Activated T-helper 2 cell treated with anti-CD3 and anti-CD28 coated beads, Interferon-gamma antibody, Interleukin-2, Interleukin-4, amounts not matched to agents 10 μg/mL and 5 μg/mL and 100 μg/mL, durations not matched to agents 14 hours and 24 hours and 36 hours (primary cell): ENCODE results near the gene MSLN. TPM values are rescaled to one million over a fixed set of nuclear protein-coding genes. Genes with fewer than 3 reads are reported as not detected.

Experiments
- DNase-seq: peaks from one replicate; pipeline ENCODE4 v3.0.0; 2021; ENCODE audit warnings: low spot score
- H3K27ac Mint-ChIP-seq: one replicate; pipeline ENCODE4 v1.8.0; 2021; ENCODE audit warnings: mixed read lengths
- H3K27me3 Mint-ChIP-seq: one replicate; pipeline ENCODE4 v1.8.0; 2021; ENCODE audit warnings: low read depth, mixed read lengths
- H3K36me3 Mint-ChIP-seq: one replicate; pipeline ENCODE4 v1.8.0; 2021; ENCODE audit warnings: low read depth, mixed read lengths
- H3K4me1 Mint-ChIP-seq: one replicate; pipeline ENCODE4 v1.8.0; 2021; ENCODE audit warnings: low read depth, mixed read lengths
- H3K4me3 Mint-ChIP-seq: one replicate; pipeline ENCODE4 v1.8.0; 2021; ENCODE audit warnings: low read depth, mild to moderate bottlenecking, moderate library complexity, mixed read lengths
- H3K9me3 Mint-ChIP-seq: one replicate; pipeline ENCODE4 v1.8.0; 2021; ENCODE audit warnings: mixed read lengths
- intact Hi-C: fragments of 100-400 bp; cut with micrococcal nuclease; formaldehyde crosslinking; loops from one replicate; pipeline ENCODE4 v1.15.1; 2023
- total RNA-seq: library from RNA; stranded (reverse); gene quantifications from 2 replicates; pipeline ENCODE4 v1.2.3, GENCODE V29; 2022

The MSLN gene
- total RNA-seq, 1 donor from 2014 or later, result not detected

DNA sequence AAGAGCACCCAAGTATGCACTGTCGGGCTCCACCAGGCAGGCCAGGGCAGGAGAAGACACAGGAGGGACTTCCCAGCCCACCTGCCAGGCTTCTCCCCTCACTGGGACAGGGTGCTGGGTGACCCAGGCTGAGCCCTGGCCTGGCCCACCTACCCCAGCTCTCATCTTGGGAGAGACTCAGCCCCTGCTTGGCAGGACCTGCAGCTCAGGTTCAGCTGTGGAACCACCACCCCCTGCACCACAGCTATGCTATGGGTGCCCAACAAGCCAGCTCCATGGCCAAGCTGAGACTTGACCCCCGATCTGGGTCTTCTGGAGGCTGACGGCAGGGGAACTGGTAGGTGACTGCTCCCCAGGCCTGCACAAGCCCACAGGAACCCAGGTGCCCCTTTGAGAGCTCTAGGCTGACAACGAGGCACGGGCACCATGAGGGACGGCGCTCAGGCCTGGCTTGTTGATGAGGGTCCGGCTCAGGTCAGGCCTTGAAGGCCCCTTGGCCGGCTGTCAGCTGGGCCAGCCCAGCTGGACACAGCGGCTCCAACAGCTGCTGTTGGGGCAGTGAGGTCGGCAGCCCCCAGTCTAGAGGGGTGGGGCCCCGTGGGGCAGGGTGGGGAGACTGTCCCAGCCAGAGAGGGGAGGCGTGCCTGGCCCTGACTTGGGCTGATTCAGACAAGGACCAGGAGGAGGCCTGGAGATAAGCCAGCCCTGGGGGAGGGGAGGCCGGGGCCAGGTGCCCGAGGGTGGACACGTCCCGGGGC lies 23.0 kb downstream of the MSLN start:
- Mint-ChIP-seq H3K36me3 (peaks cover 12% of the 10 kb centered on the region), H3K4me1 (peaks cover 2% of the 10 kb centered on the region), H3K9me3 (no peaks in the 10 kb centered on the region), H3K27me3 (no peaks in the 10 kb centered on the region), H3K4me3 (no peak overlapping the region), H3K27ac (no peak overlapping the region)
- DNase-seq, result no peak
- intact Hi-C loops, result no loop called here

DNA sequence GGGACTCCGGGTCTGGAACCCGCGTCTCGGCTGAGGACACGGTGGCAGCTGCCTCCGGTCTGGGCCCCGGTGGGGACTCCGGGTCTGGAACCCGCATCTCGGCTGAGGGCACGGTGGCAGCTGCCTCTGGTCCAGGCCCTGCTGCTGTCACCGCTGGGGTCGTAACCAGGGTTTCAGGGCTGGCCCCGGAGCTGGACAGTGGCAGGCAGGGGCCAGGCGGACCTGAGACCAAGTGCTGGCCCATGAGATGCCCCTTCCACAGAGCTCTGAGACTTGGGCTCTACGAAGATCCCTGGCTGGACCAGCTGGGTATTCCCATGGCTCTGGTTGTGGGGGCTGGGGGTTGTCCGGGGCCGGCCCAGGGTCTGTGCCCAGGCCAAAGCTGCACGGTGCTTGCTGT lies 23.9 kb downstream of the MSLN start:
- Mint-ChIP-seq H3K36me3 (peaks cover 12% of the 10 kb centered on the region), H3K27me3 (no peaks in the 10 kb centered on the region), H3K27ac (no peak overlapping the region), H3K4me3 (no peak overlapping the region), H3K9me3 (no peaks in the 10 kb centered on the region), H3K4me1 (peaks cover 2% of the 10 kb centered on the region)
- intact Hi-C loops, result no loop called here
- DNase-seq, result no peak

GRCh38 chr16:785563-786535 lies 25.3 kb downstream of the MSLN start:
- intact Hi-C loops, result loop anchor here (1.0 to 5.0 kb wide), 2 partner anchors 44 to 75 kb away; partner anchors contain the start of gene CIAO3

GRCh38 chr16:787321-787966 lies 26.9 kb downstream of the MSLN start:
- H3K27me3 Mint-ChIP-seq, result no peaks in the 10 kb centered on the region
- no peaks in the 10 kb centered on the region for H3K9me3 Mint-ChIP-seq
- peak overlapping the region; percentile 68 for H3K27ac Mint-ChIP-seq
- H3K36me3 Mint-ChIP-seq, result peaks cover 23% of the 10 kb centered on the region
- no peak for DNase-seq
- peak overlapping the region; percentile 86 for H3K4me3 Mint-ChIP-seq
- peaks cover 5% of the 10 kb centered on the region for H3K4me1 Mint-ChIP-seq
- intact Hi-C loops, result loop anchor here (5.0 kb wide), 1 partner anchor 45 kb away; the partner anchor contains the start of gene CIAO3

More at GRCh38 chr16:785563-786535, 25.3 kb downstream of the MSLN start:
- H3K36me3 Mint-ChIP-seq, result peaks cover 12% of the 10 kb centered on the region
- peak overlapping the region; percentile 72 for H3K4me3 Mint-ChIP-seq
- no peaks in the 10 kb centered on the region for H3K27me3 Mint-ChIP-seq
- H3K27ac Mint-ChIP-seq, result no peak overlapping the region
- no peaks in the 10 kb centered on the region for H3K9me3 Mint-ChIP-seq
- DNase-seq, result peak; percentile 65
- peaks cover 5% of the 10 kb centered on the region for H3K4me1 Mint-ChIP-seq

DNA sequence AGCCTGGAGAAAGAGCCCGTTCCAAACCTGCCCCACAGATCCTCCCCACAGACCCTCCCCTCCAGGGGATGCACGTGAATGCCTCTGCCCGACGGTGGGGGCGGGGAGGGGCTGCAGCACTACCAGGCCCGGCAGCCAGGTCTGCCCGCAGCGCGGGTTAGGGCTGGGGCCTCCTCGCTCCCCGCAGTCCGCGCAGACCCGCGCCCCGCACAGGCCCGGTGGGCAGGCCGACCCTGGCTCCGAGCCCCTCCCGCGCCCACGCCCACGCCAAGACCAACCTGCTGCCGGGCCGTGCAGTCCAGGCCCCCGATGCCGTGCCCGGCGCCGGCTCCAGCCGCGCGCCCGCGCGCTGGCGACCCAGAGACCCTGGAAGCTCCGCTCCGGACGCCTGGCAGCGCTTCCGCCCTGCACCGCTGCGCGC lies 27.5 kb downstream of the MSLN start, which contains the start of gene RPUSD1:
Gene RPUSD1 (minus strand): TSS at position 404 of the 421 bp plus-strand sequence. CDS start 644 bp downstream, outside the sequence.
- Mint-ChIP-seq H3K36me3 (peaks cover 23% of the 10 kb centered on the region), H3K27ac (peak within 1 kb of the TSS; percentile 68), H3K4me1 (peaks cover 5% of the 10 kb centered on the region), H3K27me3 (no peaks in the 10 kb centered on the region), H3K9me3 (no peaks in the 10 kb centered on the region), H3K4me3 (peak within 1 kb of the TSS; percentile 86)
- intact Hi-C loops, result loop anchor here (5.0 kb wide), 1 partner anchor 46 kb away; the partner anchor contains the start of gene CIAO3
- DNase-seq, result no peak

GRCh38 chr16:788399-789126 lies 28.0 kb downstream of the MSLN start, which contains the start of gene CHTF18:
Gene CHTF18 (plus strand): TSS chr16:788620. CDS start chr16:788685, 65 bp downstream.
- H3K4me1 Mint-ChIP-seq, result peaks cover 5% of the 10 kb centered on the region
- intact Hi-C loops, result loop anchor here (5.0 kb wide), 1 partner anchor 46 kb away; the partner anchor contains the start of gene CIAO3
- no peaks in the 10 kb centered on the region for H3K27me3 Mint-ChIP-seq
- H3K4me3 Mint-ChIP-seq, result peak within 1 kb of the TSS; percentile 86
- H3K36me3 Mint-ChIP-seq, result peaks cover 23% of the 10 kb centered on the region
- H3K27ac Mint-ChIP-seq, result peak within 1 kb of the TSS; percentile 68
- peak; percentile 92 for DNase-seq
- no peaks in the 10 kb centered on the region for H3K9me3 Mint-ChIP-seq

- peak overlapping the region; percentile 56 for H3K4me3 Mint-ChIP-seq
- H3K36me3 Mint-ChIP-seq, result peaks cover 23% of the 10 kb centered on the region
- no peak overlapping the region for H3K27ac Mint-ChIP-seq
- intact Hi-C loops, result loop anchor here (5.0 kb wide), 1 partner anchor 47 kb away; the partner anchor contains the start of gene CIAO3
- no peaks in the 10 kb centered on the region for H3K27me3 Mint-ChIP-seq
- H3K9me3 Mint-ChIP-seq, result no peaks in the 10 kb centered on the region
- DNase-seq, result no peak
- peaks cover 5% of the 10 kb centered on the region for H3K4me1 Mint-ChIP-seq
Observed at GRCh38 chr16:789191-789850, 28.8 kb downstream of the MSLN start.

GRCh38 chr16:790086-790485 lies 29.6 kb downstream of the MSLN start:
- H3K9me3 Mint-ChIP-seq, result no peaks in the 10 kb centered on the region
- peaks cover 18% of the 10 kb centered on the region for H3K36me3 Mint-ChIP-seq
- intact Hi-C loops, result no loop called here
- H3K4me3 Mint-ChIP-seq, result peak overlapping the region; percentile 75
- H3K27ac Mint-ChIP-seq, result no peak overlapping the region
- H3K27me3 Mint-ChIP-seq, result no peaks in the 10 kb centered on the region
- H3K4me1 Mint-ChIP-seq, result peaks cover 5% of the 10 kb centered on the region
- DNase-seq, result no peak

DNA sequence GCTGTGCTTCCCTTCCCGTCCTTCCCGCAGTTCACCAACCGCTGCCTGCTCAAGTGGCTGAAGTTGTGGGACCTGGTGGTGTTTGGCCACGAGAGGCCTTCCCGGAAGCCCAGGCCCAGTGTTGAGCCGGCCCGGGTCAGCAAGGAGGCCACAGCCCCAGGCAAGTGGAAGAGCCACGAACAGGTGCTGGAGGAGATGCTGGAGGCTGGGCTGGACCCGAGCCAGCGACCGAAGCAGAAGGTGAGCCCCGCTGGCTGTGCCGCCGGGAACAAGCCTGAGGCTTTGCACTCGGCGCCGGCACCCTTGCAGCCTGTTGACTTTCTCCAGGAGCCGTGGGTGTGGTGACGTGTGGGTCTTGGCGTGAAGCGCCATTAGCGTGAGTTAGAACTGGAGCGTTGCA lies 30.6 kb downstream of the MSLN start:
- intact Hi-C loops, result no loop called here
- Mint-ChIP-seq H3K4me1 (peaks cover 5% of the 10 kb centered on the region), H3K27ac (no peak overlapping the region), H3K9me3 (no peaks in the 10 kb centered on the region), H3K27me3 (no peaks in the 10 kb centered on the region), H3K36me3 (peaks cover 20% of the 10 kb centered on the region), H3K4me3 (no peak overlapping the region)
- DNase-seq, result no peak

- no peak overlapping the region for H3K4me3 Mint-ChIP-seq
- H3K27ac Mint-ChIP-seq, result no peak overlapping the region
- intact Hi-C loops, result no loop called here
- no peaks in the 10 kb centered on the region for H3K27me3 Mint-ChIP-seq
- H3K36me3 Mint-ChIP-seq, result peaks cover 17% of the 10 kb centered on the region
- peaks cover 3% of the 10 kb centered on the region for H3K4me1 Mint-ChIP-seq
- H3K9me3 Mint-ChIP-seq, result no peaks in the 10 kb centered on the region
- no peak for DNase-seq
Observed at GRCh38 chr16:792221-792995, 31.9 kb downstream of the MSLN start.

DNA sequence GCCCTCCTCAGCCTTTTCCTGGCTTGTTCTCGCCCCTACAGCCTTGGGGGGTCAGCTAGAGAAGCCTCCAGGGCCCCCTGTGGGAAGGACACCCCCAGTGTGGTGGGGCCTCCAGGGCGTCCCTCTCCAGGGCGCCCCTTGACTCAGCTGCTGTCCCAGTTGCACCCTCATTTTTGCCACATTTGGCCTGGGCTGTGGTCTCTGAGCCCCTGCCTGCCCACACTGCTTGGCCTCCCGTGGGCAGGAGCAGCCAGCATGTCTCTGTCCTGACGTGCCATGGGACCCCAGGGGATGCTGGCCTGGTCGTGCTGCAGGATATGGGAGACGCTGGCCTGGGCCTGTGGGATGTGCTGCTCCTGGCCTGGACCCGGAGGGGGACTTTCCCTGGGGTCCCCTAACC lies 32.9 kb downstream of the MSLN start:
- H3K27ac Mint-ChIP-seq, result no peak overlapping the region
- H3K36me3 Mint-ChIP-seq, result peaks cover 22% of the 10 kb centered on the region
- no peak for DNase-seq
- H3K4me1 Mint-ChIP-seq, result peaks cover 3% of the 10 kb centered on the region
- no peaks in the 10 kb centered on the region for H3K27me3 Mint-ChIP-seq
- H3K9me3 Mint-ChIP-seq, result no peaks in the 10 kb centered on the region
- H3K4me3 Mint-ChIP-seq, result no peak overlapping the region
- intact Hi-C loops, result no loop called here
